Brain microvascular endothelial cell (primary cell): Measurements from ENCODE around the gene CAPS2.

ENCODE experiments used
- DNase-seq: peaks from one replicate; pipeline ENCODE4 v3.0.0-alpha.2; 2020
- H3K27ac ChIP-seq: fragments of 250-450 bp; sonication (Bioruptor Pico); 2 replicates; pipeline ENCODE4 v1.5.1; 2020; ENCODE audit warnings: mild to moderate bottlenecking, moderate library complexity
- H3K27me3 ChIP-seq: fragments of 250-450 bp; sonication (Bioruptor Pico); replicated peaks from 2 replicates; pipeline ENCODE4 v1.5.1; 2020; ENCODE audit warnings: mild to moderate bottlenecking
- H3K36me3 ChIP-seq: fragments of 250-450 bp; sonication (Bioruptor Pico); replicated peaks from 2 replicates; pipeline ENCODE4 v1.5.1; 2020; ENCODE audit warnings: mild to moderate bottlenecking
- H3K4me3 ChIP-seq: 2 replicates; pipeline ENCODE4 v1.5.1; 2011; ENCODE audit warnings: low read depth, mild to moderate bottlenecking, control low read depth, low read length, moderate library complexity
- CTCF ChIP-seq: IDR thresholded peaks from 2 replicates; pipeline ENCODE4 v1.5.1; 2011; ENCODE audit warnings: low read depth, mild to moderate bottlenecking, moderate library complexity, low read length, control low read depth, inconsistent platforms; ENCODE audit errors: missing control alignments
- in situ Hi-C: cut with HindIII; loops from 2 replicates; pipeline ENCODE4 v1.10.0; 2017; ENCODE audit warnings: low sequenced_read_pairs, low pct_ligation_motif_present

Gene CAPS2

DNA sequence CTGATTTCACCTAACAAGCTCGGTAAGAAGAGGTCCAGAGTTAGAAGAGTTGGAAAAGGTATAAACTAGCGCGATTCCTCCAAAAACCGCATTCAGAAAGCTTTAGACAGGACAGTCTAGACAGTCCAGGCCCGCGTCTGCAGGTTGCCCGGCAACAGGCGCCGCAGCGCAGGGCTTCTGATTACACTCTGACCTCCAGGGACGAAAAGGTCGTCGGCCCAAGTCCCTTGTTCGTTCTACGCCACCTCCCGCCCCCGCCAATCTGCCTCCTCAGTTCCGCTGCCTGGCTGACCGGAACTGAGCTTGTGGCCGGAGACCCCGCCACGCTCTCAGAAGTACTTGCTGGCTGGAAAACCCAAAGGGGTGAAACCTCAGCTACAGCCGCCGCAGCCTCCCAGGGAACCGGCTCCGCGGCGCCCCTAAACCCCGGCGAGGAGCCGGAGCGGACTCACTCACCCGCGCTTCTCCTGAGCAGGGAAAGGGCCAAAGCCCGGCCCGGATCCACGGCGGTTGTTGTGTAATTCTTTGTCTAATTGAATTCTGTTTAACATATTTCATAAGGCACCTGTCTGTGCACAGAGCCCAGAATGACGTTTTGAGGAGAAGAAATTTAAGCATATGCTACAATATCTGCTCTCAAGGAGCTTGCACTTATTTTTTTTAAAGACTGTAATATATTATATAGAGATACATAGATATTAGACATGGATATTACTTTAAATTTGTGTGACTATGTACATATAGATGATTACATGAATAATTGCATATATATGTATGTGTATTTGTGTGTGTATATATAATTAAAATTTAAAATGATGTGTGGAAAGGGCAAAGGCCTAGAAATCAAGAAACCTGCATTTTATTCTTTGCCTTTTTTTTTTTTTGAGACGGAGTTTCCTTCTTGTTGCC, at the start of gene CAPS2:
CAPS2 (minus strand) TSS at position 407 of the 909 bp plus-strand sequence. CDS start 3,826 bp downstream, outside the sequence.
- Histone ChIP-seq H3K27ac (peak within 1 kb of the TSS; percentile 43), H3K36me3 (no peaks in the 10 kb centered on the region), H3K4me3 (peak within 1 kb of the TSS; percentile 72), H3K27me3 (no peaks in the 10 kb centered on the region)
- TF ChIP-seq CTCF: no peak
- DNase-seq: peak; percentile 86
- in situ Hi-C loops: no loop called here

GRCh38 chr12:75378354-75378753, 48.2 kb upstream of the CAPS2 start:
- H3K4me3 ChIP-seq: no peak overlapping the region
- H3K27ac ChIP-seq: no peak overlapping the region

GRCh38 chr12:75374971-75375370, 44.8 kb upstream of the CAPS2 start:
- no peaks in the 10 kb centered on the region for H3K36me3 ChIP-seq
- TF ChIP-seq CTCF: no peak
- H3K27me3 ChIP-seq: no peaks in the 10 kb centered on the region
- no peak overlapping the region for H3K27ac ChIP-seq
- H3K4me3 ChIP-seq: no peak overlapping the region
- in situ Hi-C loops: no loop called here
- DNase-seq: no peak

More at GRCh38 chr12:75378354-75378753, 48.2 kb upstream of the CAPS2 start:
- H3K27me3 ChIP-seq: no peaks in the 10 kb centered on the region
- in situ Hi-C loops: no loop called here
- DNase-seq: no peak
- no peaks in the 10 kb centered on the region for H3K36me3 ChIP-seq
- TF ChIP-seq CTCF: no peak

DNA sequence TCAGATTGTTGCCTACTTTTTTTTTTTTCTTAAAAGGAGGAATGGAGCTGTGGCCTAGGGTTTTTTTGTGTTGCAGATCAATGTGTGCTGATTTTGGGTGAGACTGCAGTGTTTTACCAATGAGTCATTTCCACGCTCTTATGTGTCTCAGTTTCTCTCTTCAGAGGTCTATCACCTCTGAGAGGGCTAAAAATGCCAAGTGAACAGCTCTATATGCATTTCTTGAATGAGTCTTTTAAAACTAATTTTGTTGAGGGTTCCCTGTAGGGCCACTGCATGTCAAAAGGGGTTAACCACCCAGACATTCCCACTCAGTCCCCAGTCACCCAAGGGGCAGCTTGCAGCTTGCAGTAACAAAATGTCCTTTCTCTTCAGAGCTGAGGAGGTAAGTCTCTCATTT, 36.5 kb upstream of the CAPS2 start:
- no peaks in the 10 kb centered on the region for H3K36me3 ChIP-seq
- in situ Hi-C loops: no loop called here
- DNase-seq: peak; percentile 11
- no peak for TF ChIP-seq CTCF
- H3K4me3 ChIP-seq: no peak overlapping the region
- H3K27me3 ChIP-seq: no peaks in the 10 kb centered on the region
- no peak overlapping the region for H3K27ac ChIP-seq

- Histone ChIP-seq H3K27ac (no peak overlapping the region), H3K4me3 (no peak overlapping the region), H3K36me3 (no peaks in the 10 kb centered on the region), H3K27me3 (no peaks in the 10 kb centered on the region)
- DNase-seq: no peak
- in situ Hi-C loops: no loop called here
- TF ChIP-seq CTCF: no peak
Observed at GRCh38 chr12:75364919-75365318, 34.8 kb upstream of the CAPS2 start.
